Astrocyte of the spinal cord (primary cell): ENCODE measurements around the gene SORCS2.

Experiments
- DNase-seq: peaks from one replicate; pipeline ENCODE4 v3.0.0; 2011; ENCODE audit warnings: low read depth, low spot score
- H3K4me3 ChIP-seq: 2 replicates; pipeline ENCODE4 v1.5.1; 2011; ENCODE audit warnings: low read depth, mild to moderate bottlenecking, low read length, moderate library complexity
- in situ Hi-C: cut with HindIII; loops from 2 replicates; pipeline ENCODE4 v1.10.0; 2017; ENCODE audit warnings: low sequenced_read_pairs
- TF ChIP-seq, protein P1 (sequence below): IDR thresholded peaks from 2 replicates; pipeline ENCODE4 v1.5.1; 2012; ENCODE audit warnings: low read depth, mild to moderate bottlenecking, low read length, inconsistent platforms

Gene SORCS2

GRCh38 chr4:7771541-7772507 lies 579.5 kb downstream of the SORCS2 start:
- in situ Hi-C loops: no loop called here
- DNase-seq: no peak
- no peak overlapping the region for H3K4me3 ChIP-seq
- TF ChIP-seq, protein P1, sequence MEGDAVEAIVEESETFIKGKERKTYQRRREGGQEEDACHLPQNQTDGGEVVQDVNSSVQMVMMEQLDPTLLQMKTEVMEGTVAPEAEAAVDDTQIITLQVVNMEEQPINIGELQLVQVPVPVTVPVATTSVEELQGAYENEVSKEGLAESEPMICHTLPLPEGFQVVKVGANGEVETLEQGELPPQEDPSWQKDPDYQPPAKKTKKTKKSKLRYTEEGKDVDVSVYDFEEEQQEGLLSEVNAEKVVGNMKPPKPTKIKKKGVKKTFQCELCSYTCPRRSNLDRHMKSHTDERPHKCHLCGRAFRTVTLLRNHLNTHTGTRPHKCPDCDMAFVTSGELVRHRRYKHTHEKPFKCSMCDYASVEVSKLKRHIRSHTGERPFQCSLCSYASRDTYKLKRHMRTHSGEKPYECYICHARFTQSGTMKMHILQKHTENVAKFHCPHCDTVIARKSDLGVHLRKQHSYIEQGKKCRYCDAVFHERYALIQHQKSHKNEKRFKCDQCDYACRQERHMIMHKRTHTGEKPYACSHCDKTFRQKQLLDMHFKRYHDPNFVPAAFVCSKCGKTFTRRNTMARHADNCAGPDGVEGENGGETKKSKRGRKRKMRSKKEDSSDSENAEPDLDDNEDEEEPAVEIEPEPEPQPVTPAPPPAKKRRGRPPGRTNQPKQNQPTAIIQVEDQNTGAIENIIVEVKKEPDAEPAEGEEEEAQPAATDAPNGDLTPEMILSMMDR: no peak

- TF ChIP-seq, protein P1: no peak
- in situ Hi-C loops: no loop called here
- DNase-seq: no peak
- H3K4me3 ChIP-seq: no peak overlapping the region
Observed at GRCh38 chr4:7772711-7773385, 580.5 kb downstream of the SORCS2 start.

DNA sequence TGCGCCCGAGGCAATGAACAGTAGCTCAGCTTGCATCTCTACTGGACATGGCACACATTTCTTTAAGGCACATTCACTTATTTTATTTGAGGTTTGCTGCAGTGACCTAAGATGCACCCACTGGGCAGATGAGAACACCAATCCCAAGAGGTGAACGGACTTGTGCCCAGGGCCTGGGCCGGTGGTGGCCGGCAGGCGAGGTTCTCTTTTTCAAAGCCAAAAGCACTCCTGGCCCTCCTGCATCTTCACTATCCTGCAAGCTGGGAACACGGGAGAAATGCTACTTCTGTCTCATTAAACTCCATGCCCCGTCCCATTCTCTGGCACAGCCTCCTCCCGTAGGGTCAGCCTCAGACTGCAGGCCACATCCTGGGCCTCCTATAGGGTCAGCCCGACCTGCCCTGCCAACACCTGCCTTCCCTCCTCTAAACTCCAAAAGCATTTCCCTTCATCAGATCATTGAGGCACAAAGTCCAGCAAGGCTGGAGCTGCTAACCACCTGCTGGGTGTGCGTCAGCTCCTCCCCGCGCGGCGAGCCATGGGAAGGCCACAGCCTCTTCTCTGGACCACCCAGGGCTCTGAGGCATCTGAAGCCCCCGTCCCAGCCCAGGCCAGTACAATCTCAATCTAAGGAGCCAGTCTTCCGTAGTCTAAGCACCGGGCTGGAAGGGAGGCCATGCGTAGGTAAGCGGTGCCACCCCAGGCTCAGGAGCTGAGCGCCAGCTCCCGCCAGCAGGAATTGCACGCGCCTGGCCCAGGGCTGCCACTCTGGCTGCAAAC lies 581.3 kb downstream of the SORCS2 start:
- in situ Hi-C loops: no loop called here
- TF ChIP-seq, protein P1: no peak
- DNase-seq: no peak
- H3K4me3 ChIP-seq: no peak overlapping the region

DNA sequence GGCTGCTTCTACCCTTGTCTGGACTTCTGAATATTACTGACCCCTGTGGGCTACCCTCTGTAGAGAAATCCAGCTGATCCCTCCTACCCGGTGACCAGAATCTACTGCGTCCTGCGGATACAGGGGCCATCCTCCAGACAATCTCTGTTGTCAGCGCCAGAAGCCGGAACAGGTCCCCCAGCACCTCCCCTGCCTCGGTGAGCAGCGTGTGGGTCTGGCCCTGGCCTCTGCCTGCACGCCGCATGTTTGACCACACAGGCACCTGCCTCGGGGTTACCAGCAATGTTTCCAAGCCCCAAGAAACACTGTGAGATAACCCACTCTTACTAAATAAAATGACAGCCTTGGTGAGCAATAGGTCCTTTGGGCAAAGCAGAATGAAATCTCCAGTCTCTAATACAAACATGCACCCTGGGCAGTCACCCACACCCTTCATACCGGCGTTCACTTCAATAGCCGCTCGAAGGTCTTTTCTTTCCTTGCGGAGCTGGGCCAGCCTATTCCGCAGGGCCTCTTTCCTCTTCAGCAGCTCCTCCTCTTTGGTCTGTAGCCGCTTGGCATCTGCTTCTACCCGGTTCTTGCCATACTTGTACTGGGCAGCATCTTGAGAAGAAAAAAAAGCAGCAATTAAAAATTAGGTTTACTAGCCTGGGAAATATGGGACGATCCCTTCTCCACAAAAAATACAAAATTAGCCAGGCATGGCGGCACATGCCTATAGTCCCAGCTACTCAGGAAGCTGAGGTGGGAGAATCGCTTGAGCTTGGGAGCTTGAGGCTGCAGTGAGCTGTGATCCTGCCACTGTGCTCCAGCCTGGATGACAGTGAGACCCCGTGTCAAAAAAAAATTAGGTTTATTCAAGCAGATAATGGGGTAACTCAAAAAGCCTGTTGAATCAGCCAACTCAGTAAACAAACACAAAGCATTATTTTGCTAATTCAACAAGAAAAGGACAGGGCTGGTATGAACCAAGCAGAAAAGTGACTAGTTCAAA lies 582.3 kb downstream of the SORCS2 start:
- in situ Hi-C loops: no loop called here
- no peak overlapping the region for H3K4me3 ChIP-seq
- TF ChIP-seq, protein P1: no peak
- DNase-seq: no peak

DNA sequence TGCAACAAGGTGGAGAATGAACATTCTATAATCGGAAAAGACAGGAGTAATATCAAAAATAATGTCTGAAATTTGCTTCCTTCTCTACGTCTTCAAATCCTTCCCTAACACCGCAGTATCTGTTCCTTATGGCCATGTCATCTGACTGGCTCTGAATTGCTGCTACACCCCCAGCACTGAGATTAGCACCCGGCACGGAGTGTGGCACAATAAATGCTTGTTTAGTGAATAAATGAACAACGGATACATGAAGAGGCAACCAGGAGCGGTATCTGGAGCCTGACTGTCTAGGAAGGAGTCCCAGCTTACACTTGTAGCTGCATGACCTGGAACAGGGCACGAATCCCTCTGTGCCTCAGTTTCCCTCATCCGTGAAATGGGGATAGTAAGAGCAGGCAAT lies 583.1 kb downstream of the SORCS2 start:
- DNase-seq: no peak
- TF ChIP-seq, protein P1: no peak
- in situ Hi-C loops: no loop called here
- H3K4me3 ChIP-seq: no peak overlapping the region
